GM23338 (cell line): ENCODE results near the gene GBX1. TPM values are rescaled to one million over a fixed set of nuclear protein-coding genes. Genes with fewer than 3 reads are reported as not detected.

Experiments used
- ATAC-seq: fragments of 200-7000 bp; cut with Tn5 transposase; 3 replicates; pipeline ENCODE4 v1.9.1; 2020
- DNase-seq: peaks from one replicate; pipeline ENCODE4 v3.0.0-alpha.2; 2015; ENCODE audit warnings: low spot score
- H2AFZ ChIP-seq: fragments of 200-600 bp; sonication (generic); 2 replicates; pipeline ENCODE4 v1.8.0; 2016; ENCODE audit warnings: antibody characterized with exemption, mild to moderate bottlenecking, moderate library complexity
- H3F3A ChIP-seq: fragments of 200-600 bp; sonication (generic); replicated peaks from 2 replicates; pipeline ENCODE4 v1.8.0; 2017; ENCODE audit warnings: antibody characterized with exemption, mixed run types, low read depth
- H3K27ac ChIP-seq: fragments of 200-600 bp; sonication (generic); 2 replicates; pipeline ENCODE4 v1.6.1; 2016; ENCODE audit warnings: low read depth
- H3K27me3 ChIP-seq: fragments of 200-600 bp; sonication (generic); 2 replicates; pipeline ENCODE4 v1.8.0; 2016; ENCODE audit warnings: mild to moderate bottlenecking, mixed run types, moderate library complexity; ENCODE audit not compliant: insufficient read depth
- H3K36me3 ChIP-seq: fragments of 200-600 bp; sonication (generic); 2 replicates; pipeline ENCODE4 v1.8.0; 2016; ENCODE audit warnings: mild to moderate bottlenecking; ENCODE audit not compliant: insufficient read depth
- H3K4me1 ChIP-seq: fragments of 200-600 bp; sonication (generic); 2 replicates; pipeline ENCODE4 v1.8.0; 2016; ENCODE audit warnings: mild to moderate bottlenecking, moderate library complexity; ENCODE audit not compliant: insufficient read depth
- H3K4me2 ChIP-seq: fragments of 200-600 bp; sonication (generic); 2 replicates; pipeline ENCODE4 v1.7.1; 2017; ENCODE audit warnings: mixed run types
- H3K4me3 ChIP-seq: fragments of 200-600 bp; sonication (generic); 2 replicates; pipeline ENCODE4 v1.6.1; 2016; ENCODE audit warnings: mixed run types
- H3K79me2 ChIP-seq: fragments of 200-600 bp; sonication (generic); replicated peaks from 2 replicates; pipeline ENCODE4 v1.8.0; 2017; ENCODE audit warnings: mild to moderate bottlenecking; ENCODE audit not compliant: insufficient read depth
- H3K9me2 ChIP-seq: fragments of 200-600 bp; sonication (generic); 2 replicates; pipeline ENCODE4 v1.8.0; 2017; ENCODE audit not compliant: insufficient read depth
- H4K20me1 ChIP-seq: fragments of 200-600 bp; sonication (generic); replicated peaks from 2 replicates; pipeline ENCODE4 v1.8.0; 2017; ENCODE audit warnings: mild to moderate bottlenecking; ENCODE audit not compliant: insufficient read depth
- H3K27ac Mint-ChIP-seq: 2 replicates; pipeline ENCODE4 v1.8.0; 2020; ENCODE audit warnings: inconsistent platforms, mild to moderate bottlenecking, moderate library complexity, mixed read lengths
- H3K27me3 Mint-ChIP-seq: 3 replicates; pipeline ENCODE4 v1.8.0; 2022; ENCODE audit warnings: low read depth, mild to moderate bottlenecking, moderate library complexity, mixed read lengths, inconsistent platforms; ENCODE audit not compliant: insufficient read depth, poor library complexity
- H3K36me3 Mint-ChIP-seq: 3 replicates; pipeline ENCODE4 v1.8.0; 2021; ENCODE audit warnings: low read depth, mild to moderate bottlenecking, inconsistent platforms, moderate library complexity, mixed read lengths
- H3K4me1 Mint-ChIP-seq: 3 replicates; pipeline ENCODE4 v1.8.0; 2020; ENCODE audit warnings: mild to moderate bottlenecking, inconsistent platforms, mixed read lengths
- H3K4me3 Mint-ChIP-seq: 3 replicates; pipeline ENCODE4 v1.8.0; 2021; ENCODE audit warnings: moderate library complexity, mild to moderate bottlenecking, inconsistent platforms, mixed read lengths
- H3K9me3 Mint-ChIP-seq: 3 replicates; pipeline ENCODE4 v1.8.0; 2020; ENCODE audit warnings: moderate library complexity, mild to moderate bottlenecking, inconsistent platforms, mixed read lengths
- CREB1 ChIP-seq: fragments of 250-450 bp; sonication (Bioruptor Pico); IDR thresholded peaks from 2 replicates; pipeline ENCODE4 v1.5.0; 2020; ENCODE audit warnings: low read depth, mild to moderate bottlenecking, moderate library complexity
- EZH2 ChIP-seq: fragments of 200-600 bp; sonication (generic); IDR thresholded peaks from one replicate; pipeline ENCODE4 v1.8.0; 2017; ENCODE audit warnings: antibody characterized with exemption, mild to moderate bottlenecking, low read depth; ENCODE audit not compliant: unreplicated experiment
- EZH2phosphoT487 ChIP-seq: fragments of 200-600 bp; sonication (generic); IDR thresholded peaks from one replicate; pipeline ENCODE4 v1.8.1; 2018; ENCODE audit warnings: antibody characterized with exemption; ENCODE audit not compliant: unreplicated experiment
- JUNB ChIP-seq: IDR thresholded peaks from one replicate; pipeline ENCODE4 v1.6.1; 2016; ENCODE audit warnings: antibody characterized with exemption; ENCODE audit not compliant: unreplicated experiment
- NANOG ChIP-seq: IDR thresholded peaks from 2 replicates; pipeline ENCODE4 v1.6.1; 2016; ENCODE audit warnings: antibody characterized with exemption, borderline replicate concordance
- POLR2AphosphoS5 ChIP-seq: IDR thresholded peaks from 2 replicates; pipeline ENCODE4 v1.6.1; 2016; ENCODE audit warnings: antibody characterized with exemption, low read depth
- STAT1 ChIP-seq: IDR thresholded peaks from one replicate; pipeline ENCODE4 v1.6.1; 2016; ENCODE audit warnings: antibody characterized with exemption; ENCODE audit not compliant: unreplicated experiment
- ZNF114 ChIP-seq: fragments of 250-450 bp; sonication (Bioruptor Pico); IDR thresholded peaks from 2 replicates; pipeline ENCODE4 v1.5.0; 2020; ENCODE audit warnings: mild to moderate bottlenecking, moderate library complexity
- ZNF331 ChIP-seq: fragments of 250-450 bp; sonication (Bioruptor Pico); IDR thresholded peaks from 2 replicates; pipeline ENCODE4 v1.5.0; 2020; ENCODE audit warnings: low read depth, mild to moderate bottlenecking, moderate library complexity
- polyA plus RNA-seq: library from polyadenylated mRNA; unstranded; fragments of >200 nt; fragmentation: Nextera tagmentation; extraction: Ambion mirVana; gene quantifications from 2 replicates; pipeline ENCODE4 v1.2.1, GENCODE V29; 2016
- total RNA-seq: library from RNA; depleted of rRNA; stranded (reverse); fragments of >200 nt; shearing (Covaris generic); gene quantifications from 2 replicates; pipeline ENCODE4 v1.2.3, GENCODE V29; 2014
- TF ChIP-seq, protein P1 (sequence below): IDR thresholded peaks from one replicate; pipeline ENCODE4 v1.6.1; 2018; ENCODE audit warnings: antibody characterized with exemption; ENCODE audit not compliant: unreplicated experiment
- TF ChIP-seq, protein P2 (sequence below): fragments of 250-450 bp; sonication (Bioruptor Pico); IDR thresholded peaks from 2 replicates; pipeline ENCODE4 v1.5.0; 2020; ENCODE audit warnings: mild to moderate bottlenecking, moderate library complexity
- TF ChIP-seq, protein P3 (sequence below): IDR thresholded peaks from 2 replicates; pipeline ENCODE4 v1.6.1; 2016; ENCODE audit warnings: antibody characterized with exemption
- TF ChIP-seq, protein P4 (sequence below), 2 experiments: fragments of 200-600 bp in 1 of 2; sonication (generic) in 1 of 2; conservative IDR thresholded peaks; 2 replicates each; pipeline versions ENCODE4 v1.5.1 to v1.6.1; 2016 to 2017; ENCODE audit warnings: antibody characterized with exemption in 2 of 2, low read depth in 2 of 2, mild to moderate bottlenecking in 2 of 2, moderate library complexity in 1 of 2

Gene GBX1
- total and polyA plus RNA-seq, 2 experiments from 2014 or later: 0.24 TPM; not detected in 1

DNA sequence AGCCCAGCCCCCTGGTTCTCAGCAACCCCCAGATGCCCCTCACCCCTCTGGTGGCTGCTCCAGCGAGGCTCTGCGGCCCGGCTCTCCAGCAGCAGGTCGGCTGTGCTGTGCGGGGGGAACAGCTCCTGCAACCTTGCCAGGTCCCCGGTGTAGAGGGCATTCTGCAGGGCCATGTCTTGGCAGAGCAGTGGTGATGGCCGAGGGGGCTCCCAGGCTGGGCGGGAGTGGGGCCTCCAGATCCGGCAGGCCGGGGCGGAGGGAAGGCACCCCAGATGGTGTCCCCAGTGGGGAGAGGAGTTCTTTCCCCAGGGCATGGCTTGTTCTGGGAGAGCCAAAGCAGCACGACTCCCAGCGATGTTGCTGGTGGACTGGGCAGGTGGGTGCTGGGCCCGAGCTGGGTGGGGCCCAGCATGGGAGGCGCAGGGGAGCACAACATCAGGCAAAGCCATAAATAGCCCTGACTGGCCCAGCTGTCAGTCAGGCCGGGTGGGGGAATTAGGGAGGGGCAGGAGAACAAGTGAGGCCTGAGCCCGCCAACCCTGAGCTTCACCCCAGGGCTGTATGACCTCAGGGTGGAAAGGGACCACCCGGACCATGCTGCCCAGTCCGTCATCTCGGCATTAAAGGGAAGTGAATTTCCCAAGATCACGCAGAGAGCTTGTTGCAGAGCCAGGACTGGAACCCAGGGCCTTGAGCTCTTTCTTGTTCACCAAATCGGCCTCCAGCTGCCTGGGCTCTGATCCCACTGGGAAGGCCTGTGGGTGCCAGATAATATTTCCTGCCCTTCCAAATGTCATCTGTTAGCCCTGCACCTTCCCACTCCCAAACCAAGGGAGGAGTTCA lies 20.1 kb upstream of the GBX1 start:
- ATAC-seq (peak; percentile 44), DNase-seq (no peak)
- Histone ChIP-seq H3K4me3 (no peak overlapping the region), H3K4me2 (no peak overlapping the region), H3K4me1 (no peaks in the 10 kb centered on the region), H3K27me3 (no peaks in the 10 kb centered on the region), H4K20me1 (no peaks in the 10 kb centered on the region), H3K27ac (no peak overlapping the region), H3K9me2 (no peaks in the 10 kb centered on the region), H2AFZ (no peak overlapping the region), H3K79me2 (no peaks in the 10 kb centered on the region), H3K36me3 (no peaks in the 10 kb centered on the region), H3F3A (no peaks in the 10 kb centered on the region)
- H3K36me3 Mint-ChIP-seq: no peaks in the 10 kb centered on the region
- peaks cover 4% of the 10 kb centered on the region for H3K27me3 Mint-ChIP-seq
- no peak overlapping the region for H3K27ac Mint-ChIP-seq
- no peaks in the 10 kb centered on the region for H3K9me3 Mint-ChIP-seq
- no peaks in the 10 kb centered on the region for H3K4me1 Mint-ChIP-seq
- TF ChIP-seq EZH2 (no peak), EZH2phosphoT487 (no peak), STAT1 (no peak), ZNF331 (CRISPR knock-in tag) (no peak), JUNB (no peak), ZNF114 (CRISPR knock-in tag) (no peak), NANOG (no peak), POLR2AphosphoS5 (no peak), CREB1 (CRISPR knock-in tag) (no peak)
- TF ChIP-seq, protein P1, sequence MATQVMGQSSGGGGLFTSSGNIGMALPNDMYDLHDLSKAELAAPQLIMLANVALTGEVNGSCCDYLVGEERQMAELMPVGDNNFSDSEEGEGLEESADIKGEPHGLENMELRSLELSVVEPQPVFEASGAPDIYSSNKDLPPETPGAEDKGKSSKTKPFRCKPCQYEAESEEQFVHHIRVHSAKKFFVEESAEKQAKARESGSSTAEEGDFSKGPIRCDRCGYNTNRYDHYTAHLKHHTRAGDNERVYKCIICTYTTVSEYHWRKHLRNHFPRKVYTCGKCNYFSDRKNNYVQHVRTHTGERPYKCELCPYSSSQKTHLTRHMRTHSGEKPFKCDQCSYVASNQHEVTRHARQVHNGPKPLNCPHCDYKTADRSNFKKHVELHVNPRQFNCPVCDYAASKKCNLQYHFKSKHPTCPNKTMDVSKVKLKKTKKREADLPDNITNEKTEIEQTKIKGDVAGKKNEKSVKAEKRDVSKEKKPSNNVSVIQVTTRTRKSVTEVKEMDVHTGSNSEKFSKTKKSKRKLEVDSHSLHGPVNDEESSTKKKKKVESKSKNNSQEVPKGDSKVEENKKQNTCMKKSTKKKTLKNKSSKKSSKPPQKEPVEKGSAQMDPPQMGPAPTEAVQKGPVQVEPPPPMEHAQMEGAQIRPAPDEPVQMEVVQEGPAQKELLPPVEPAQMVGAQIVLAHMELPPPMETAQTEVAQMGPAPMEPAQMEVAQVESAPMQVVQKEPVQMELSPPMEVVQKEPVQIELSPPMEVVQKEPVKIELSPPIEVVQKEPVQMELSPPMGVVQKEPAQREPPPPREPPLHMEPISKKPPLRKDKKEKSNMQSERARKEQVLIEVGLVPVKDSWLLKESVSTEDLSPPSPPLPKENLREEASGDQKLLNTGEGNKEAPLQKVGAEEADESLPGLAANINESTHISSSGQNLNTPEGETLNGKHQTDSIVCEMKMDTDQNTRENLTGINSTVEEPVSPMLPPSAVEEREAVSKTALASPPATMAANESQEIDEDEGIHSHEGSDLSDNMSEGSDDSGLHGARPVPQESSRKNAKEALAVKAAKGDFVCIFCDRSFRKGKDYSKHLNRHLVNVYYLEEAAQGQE: no peak
- TF ChIP-seq, protein P2, sequence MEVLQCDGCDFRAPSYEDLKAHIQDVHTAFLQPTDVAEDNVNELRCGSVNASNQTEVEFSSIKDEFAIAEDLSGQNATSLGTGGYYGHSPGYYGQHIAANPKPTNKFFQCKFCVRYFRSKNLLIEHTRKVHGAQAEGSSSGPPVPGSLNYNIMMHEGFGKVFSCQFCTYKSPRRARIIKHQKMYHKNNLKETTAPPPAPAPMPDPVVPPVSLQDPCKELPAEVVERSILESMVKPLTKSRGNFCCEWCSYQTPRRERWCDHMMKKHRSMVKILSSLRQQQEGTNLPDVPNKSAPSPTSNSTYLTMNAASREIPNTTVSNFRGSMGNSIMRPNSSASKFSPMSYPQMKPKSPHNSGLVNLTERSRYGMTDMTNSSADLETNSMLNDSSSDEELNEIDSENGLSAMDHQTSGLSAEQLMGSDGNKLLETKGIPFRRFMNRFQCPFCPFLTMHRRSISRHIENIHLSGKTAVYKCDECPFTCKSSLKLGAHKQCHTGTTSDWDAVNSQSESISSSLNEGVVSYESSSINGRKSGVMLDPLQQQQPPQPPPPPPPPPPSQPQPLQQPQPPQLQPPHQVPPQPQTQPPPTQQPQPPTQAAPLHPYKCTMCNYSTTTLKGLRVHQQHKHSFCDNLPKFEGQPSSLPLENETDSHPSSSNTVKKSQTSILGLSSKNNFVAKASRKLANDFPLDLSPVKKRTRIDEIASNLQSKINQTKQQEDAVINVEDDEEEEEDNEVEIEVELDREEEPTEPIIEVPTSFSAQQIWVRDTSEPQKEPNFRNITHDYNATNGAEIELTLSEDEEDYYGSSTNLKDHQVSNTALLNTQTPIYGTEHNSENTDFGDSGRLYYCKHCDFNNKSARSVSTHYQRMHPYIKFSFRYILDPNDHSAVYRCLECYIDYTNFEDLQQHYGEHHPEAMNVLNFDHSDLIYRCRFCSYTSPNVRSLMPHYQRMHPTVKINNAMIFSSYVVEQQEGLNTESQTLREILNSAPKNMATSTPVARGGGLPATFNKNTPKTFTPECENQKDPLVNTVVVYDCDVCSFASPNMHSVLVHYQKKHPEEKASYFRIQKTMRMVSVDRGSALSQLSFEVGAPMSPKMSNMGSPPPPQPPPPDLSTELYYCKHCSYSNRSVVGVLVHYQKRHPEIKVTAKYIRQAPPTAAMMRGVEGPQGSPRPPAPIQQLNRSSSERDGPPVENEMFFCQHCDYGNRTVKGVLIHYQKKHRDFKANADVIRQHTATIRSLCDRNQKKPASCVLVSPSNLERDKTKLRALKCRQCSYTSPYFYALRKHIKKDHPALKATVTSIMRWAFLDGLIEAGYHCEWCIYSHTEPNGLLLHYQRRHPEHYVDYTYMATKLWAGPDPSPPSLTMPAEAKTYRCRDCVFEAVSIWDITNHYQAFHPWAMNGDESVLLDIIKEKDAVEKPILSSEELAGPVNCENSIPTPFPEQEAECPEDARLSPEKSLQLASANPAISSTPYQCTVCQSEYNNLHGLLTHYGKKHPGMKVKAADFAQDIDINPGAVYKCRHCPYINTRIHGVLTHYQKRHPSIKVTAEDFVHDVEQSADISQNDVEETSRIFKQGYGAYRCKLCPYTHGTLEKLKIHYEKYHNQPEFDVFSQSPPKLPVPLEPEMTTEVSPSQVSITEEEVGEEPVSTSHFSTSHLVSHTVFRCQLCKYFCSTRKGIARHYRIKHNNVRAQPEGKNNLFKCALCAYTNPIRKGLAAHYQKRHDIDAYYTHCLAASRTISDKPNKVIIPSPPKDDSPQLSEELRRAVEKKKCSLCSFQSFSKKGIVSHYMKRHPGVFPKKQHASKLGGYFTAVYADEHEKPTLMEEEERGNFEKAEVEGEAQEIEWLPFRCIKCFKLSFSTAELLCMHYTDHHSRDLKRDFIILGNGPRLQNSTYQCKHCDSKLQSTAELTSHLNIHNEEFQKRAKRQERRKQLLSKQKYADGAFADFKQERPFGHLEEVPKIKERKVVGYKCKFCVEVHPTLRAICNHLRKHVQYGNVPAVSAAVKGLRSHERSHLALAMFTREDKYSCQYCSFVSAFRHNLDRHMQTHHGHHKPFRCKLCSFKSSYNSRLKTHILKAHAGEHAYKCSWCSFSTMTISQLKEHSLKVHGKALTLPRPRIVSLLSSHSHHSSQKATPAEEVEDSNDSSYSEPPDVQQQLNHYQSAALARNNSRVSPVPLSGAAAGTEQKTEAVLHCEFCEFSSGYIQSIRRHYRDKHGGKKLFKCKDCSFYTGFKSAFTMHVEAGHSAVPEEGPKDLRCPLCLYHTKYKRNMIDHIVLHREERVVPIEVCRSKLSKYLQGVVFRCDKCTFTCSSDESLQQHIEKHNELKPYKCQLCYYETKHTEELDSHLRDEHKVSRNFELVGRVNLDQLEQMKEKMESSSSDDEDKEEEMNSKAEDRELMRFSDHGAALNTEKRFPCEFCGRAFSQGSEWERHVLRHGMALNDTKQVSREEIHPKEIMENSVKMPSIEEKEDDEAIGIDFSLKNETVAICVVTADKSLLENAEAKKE (CRISPR knock-in tag): no peak
- TF ChIP-seq, protein P3, sequence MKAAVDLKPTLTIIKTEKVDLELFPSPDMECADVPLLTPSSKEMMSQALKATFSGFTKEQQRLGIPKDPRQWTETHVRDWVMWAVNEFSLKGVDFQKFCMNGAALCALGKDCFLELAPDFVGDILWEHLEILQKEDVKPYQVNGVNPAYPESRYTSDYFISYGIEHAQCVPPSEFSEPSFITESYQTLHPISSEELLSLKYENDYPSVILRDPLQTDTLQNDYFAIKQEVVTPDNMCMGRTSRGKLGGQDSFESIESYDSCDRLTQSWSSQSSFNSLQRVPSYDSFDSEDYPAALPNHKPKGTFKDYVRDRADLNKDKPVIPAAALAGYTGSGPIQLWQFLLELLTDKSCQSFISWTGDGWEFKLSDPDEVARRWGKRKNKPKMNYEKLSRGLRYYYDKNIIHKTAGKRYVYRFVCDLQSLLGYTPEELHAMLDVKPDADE: no peak
- TF ChIP-seq, protein P4, sequence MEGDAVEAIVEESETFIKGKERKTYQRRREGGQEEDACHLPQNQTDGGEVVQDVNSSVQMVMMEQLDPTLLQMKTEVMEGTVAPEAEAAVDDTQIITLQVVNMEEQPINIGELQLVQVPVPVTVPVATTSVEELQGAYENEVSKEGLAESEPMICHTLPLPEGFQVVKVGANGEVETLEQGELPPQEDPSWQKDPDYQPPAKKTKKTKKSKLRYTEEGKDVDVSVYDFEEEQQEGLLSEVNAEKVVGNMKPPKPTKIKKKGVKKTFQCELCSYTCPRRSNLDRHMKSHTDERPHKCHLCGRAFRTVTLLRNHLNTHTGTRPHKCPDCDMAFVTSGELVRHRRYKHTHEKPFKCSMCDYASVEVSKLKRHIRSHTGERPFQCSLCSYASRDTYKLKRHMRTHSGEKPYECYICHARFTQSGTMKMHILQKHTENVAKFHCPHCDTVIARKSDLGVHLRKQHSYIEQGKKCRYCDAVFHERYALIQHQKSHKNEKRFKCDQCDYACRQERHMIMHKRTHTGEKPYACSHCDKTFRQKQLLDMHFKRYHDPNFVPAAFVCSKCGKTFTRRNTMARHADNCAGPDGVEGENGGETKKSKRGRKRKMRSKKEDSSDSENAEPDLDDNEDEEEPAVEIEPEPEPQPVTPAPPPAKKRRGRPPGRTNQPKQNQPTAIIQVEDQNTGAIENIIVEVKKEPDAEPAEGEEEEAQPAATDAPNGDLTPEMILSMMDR (conservative IDR thresholded peaks at IDR 0.05; ENCODE audit: low read depth in 2 of 2): no peak
- H3K4me3 Mint-ChIP-seq: no peak overlapping the region
